GM23338 (cell line): ENCODE results near the gene CCDC93. TPM values are rescaled to one million over a fixed set of nuclear protein-coding genes. Genes with fewer than 3 reads are reported as not detected.
A peak's percentile ranks its signal among the peaks of the same experiment; 100 is the strongest.

ENCODE experiments used
- ATAC-seq: fragments of 200-7000 bp; cut with Tn5 transposase; 3 replicates; pipeline ENCODE4 v1.9.1; 2020
- DNase-seq: peaks from one replicate; pipeline ENCODE4 v3.0.0-alpha.2; 2015; ENCODE audit warnings: low spot score
- H2AFZ ChIP-seq: fragments of 200-600 bp; sonication (generic); 2 replicates; pipeline ENCODE4 v1.8.0; 2016; ENCODE audit warnings: antibody characterized with exemption, mild to moderate bottlenecking, moderate library complexity
- H3F3A ChIP-seq: fragments of 200-600 bp; sonication (generic); replicated peaks from 2 replicates; pipeline ENCODE4 v1.8.0; 2017; ENCODE audit warnings: antibody characterized with exemption, mixed run types, low read depth
- H3K27ac ChIP-seq: fragments of 200-600 bp; sonication (generic); 2 replicates; pipeline ENCODE4 v1.6.1; 2016; ENCODE audit warnings: low read depth
- H3K27me3 ChIP-seq: fragments of 200-600 bp; sonication (generic); 2 replicates; pipeline ENCODE4 v1.8.0; 2016; ENCODE audit warnings: mild to moderate bottlenecking, mixed run types, moderate library complexity; ENCODE audit not compliant: insufficient read depth
- H3K36me3 ChIP-seq: fragments of 200-600 bp; sonication (generic); 2 replicates; pipeline ENCODE4 v1.8.0; 2016; ENCODE audit warnings: mild to moderate bottlenecking; ENCODE audit not compliant: insufficient read depth
- H3K4me1 ChIP-seq: fragments of 200-600 bp; sonication (generic); 2 replicates; pipeline ENCODE4 v1.8.0; 2016; ENCODE audit warnings: mild to moderate bottlenecking, moderate library complexity; ENCODE audit not compliant: insufficient read depth
- H3K4me2 ChIP-seq: fragments of 200-600 bp; sonication (generic); 2 replicates; pipeline ENCODE4 v1.7.1; 2017; ENCODE audit warnings: mixed run types
- H3K4me3 ChIP-seq: fragments of 200-600 bp; sonication (generic); 2 replicates; pipeline ENCODE4 v1.6.1; 2016; ENCODE audit warnings: mixed run types
- H3K79me2 ChIP-seq: fragments of 200-600 bp; sonication (generic); replicated peaks from 2 replicates; pipeline ENCODE4 v1.8.0; 2017; ENCODE audit warnings: mild to moderate bottlenecking; ENCODE audit not compliant: insufficient read depth
- H3K9me2 ChIP-seq: fragments of 200-600 bp; sonication (generic); 2 replicates; pipeline ENCODE4 v1.8.0; 2017; ENCODE audit not compliant: insufficient read depth
- H4K20me1 ChIP-seq: fragments of 200-600 bp; sonication (generic); replicated peaks from 2 replicates; pipeline ENCODE4 v1.8.0; 2017; ENCODE audit warnings: mild to moderate bottlenecking; ENCODE audit not compliant: insufficient read depth
- H3K27ac Mint-ChIP-seq: 2 replicates; pipeline ENCODE4 v1.8.0; 2020; ENCODE audit warnings: inconsistent platforms, mild to moderate bottlenecking, moderate library complexity, mixed read lengths
- H3K27me3 Mint-ChIP-seq: 3 replicates; pipeline ENCODE4 v1.8.0; 2022; ENCODE audit warnings: low read depth, mild to moderate bottlenecking, moderate library complexity, mixed read lengths, inconsistent platforms; ENCODE audit not compliant: insufficient read depth, poor library complexity
- H3K36me3 Mint-ChIP-seq: 3 replicates; pipeline ENCODE4 v1.8.0; 2021; ENCODE audit warnings: low read depth, mild to moderate bottlenecking, inconsistent platforms, moderate library complexity, mixed read lengths
- H3K4me1 Mint-ChIP-seq: 3 replicates; pipeline ENCODE4 v1.8.0; 2020; ENCODE audit warnings: mild to moderate bottlenecking, inconsistent platforms, mixed read lengths
- H3K4me3 Mint-ChIP-seq: 3 replicates; pipeline ENCODE4 v1.8.0; 2021; ENCODE audit warnings: moderate library complexity, mild to moderate bottlenecking, inconsistent platforms, mixed read lengths
- H3K9me3 Mint-ChIP-seq: 3 replicates; pipeline ENCODE4 v1.8.0; 2020; ENCODE audit warnings: moderate library complexity, mild to moderate bottlenecking, inconsistent platforms, mixed read lengths
- CREB1 ChIP-seq: fragments of 250-450 bp; sonication (Bioruptor Pico); IDR thresholded peaks from 2 replicates; pipeline ENCODE4 v1.5.0; 2020; ENCODE audit warnings: low read depth, mild to moderate bottlenecking, moderate library complexity
- CTCF ChIP-seq, 2 experiments: fragments of 200-600 bp in 1 of 2; sonication (generic) in 1 of 2; conservative IDR thresholded peaks; 2 replicates each; pipeline versions ENCODE4 v1.5.1 to v1.6.1; 2016 to 2017; ENCODE audit warnings: antibody characterized with exemption in 2 of 2, low read depth in 2 of 2, mild to moderate bottlenecking in 2 of 2, moderate library complexity in 1 of 2
- ETS1 ChIP-seq: IDR thresholded peaks from 2 replicates; pipeline ENCODE4 v1.6.1; 2016; ENCODE audit warnings: antibody characterized with exemption
- EZH2 ChIP-seq: fragments of 200-600 bp; sonication (generic); IDR thresholded peaks from one replicate; pipeline ENCODE4 v1.8.0; 2017; ENCODE audit warnings: antibody characterized with exemption, mild to moderate bottlenecking, low read depth; ENCODE audit not compliant: unreplicated experiment
- EZH2phosphoT487 ChIP-seq: fragments of 200-600 bp; sonication (generic); IDR thresholded peaks from one replicate; pipeline ENCODE4 v1.8.1; 2018; ENCODE audit warnings: antibody characterized with exemption; ENCODE audit not compliant: unreplicated experiment
- JUNB ChIP-seq: IDR thresholded peaks from one replicate; pipeline ENCODE4 v1.6.1; 2016; ENCODE audit warnings: antibody characterized with exemption; ENCODE audit not compliant: unreplicated experiment
- NANOG ChIP-seq: IDR thresholded peaks from 2 replicates; pipeline ENCODE4 v1.6.1; 2016; ENCODE audit warnings: antibody characterized with exemption, borderline replicate concordance
- POLR2AphosphoS5 ChIP-seq: IDR thresholded peaks from 2 replicates; pipeline ENCODE4 v1.6.1; 2016; ENCODE audit warnings: antibody characterized with exemption, low read depth
- REST ChIP-seq: IDR thresholded peaks from one replicate; pipeline ENCODE4 v1.6.1; 2018; ENCODE audit warnings: antibody characterized with exemption; ENCODE audit not compliant: unreplicated experiment
- ZNF331 ChIP-seq: fragments of 250-450 bp; sonication (Bioruptor Pico); IDR thresholded peaks from 2 replicates; pipeline ENCODE4 v1.5.0; 2020; ENCODE audit warnings: low read depth, mild to moderate bottlenecking, moderate library complexity
- polyA plus RNA-seq: library from polyadenylated mRNA; unstranded; fragments of >200 nt; fragmentation: Nextera tagmentation; extraction: Ambion mirVana; gene quantifications from 2 replicates; pipeline ENCODE4 v1.2.1, GENCODE V29; 2016
- total RNA-seq: library from RNA; depleted of rRNA; stranded (reverse); fragments of >200 nt; shearing (Covaris generic); gene quantifications from 2 replicates; pipeline ENCODE4 v1.2.3, GENCODE V29; 2014

Gene CCDC93
- total and polyA plus RNA-seq, 2 experiments from 2014 or later = 13.1 to 16.8 TPM

- TF ChIP-seq ZNF331 = no peak
- TF ChIP-seq CREB1 (CRISPR knock-in tag) = no peak
- no peak for TF ChIP-seq CTCF (conservative IDR thresholded peaks at IDR 0.05; ENCODE audit: low read depth in 2 of 2)
- TF ChIP-seq JUNB = no peak
- no peak for TF ChIP-seq NANOG
- TF ChIP-seq POLR2AphosphoS5 = no peak
- TF ChIP-seq EZH2 = no peak
- TF ChIP-seq EZH2phosphoT487 = no peak
- no peak for TF ChIP-seq ETS1
- TF ChIP-seq REST = no peak
- no peaks in the 10 kb centered on the region for H3K9me2 ChIP-seq
- H4K20me1 ChIP-seq = peaks cover 6% of the 10 kb centered on the region; the same call in 1 of the 2 replicates
- no peaks in the 10 kb centered on the region for H3F3A ChIP-seq
- H3K79me2 ChIP-seq = no peaks in the 10 kb centered on the region
- no peaks in the 10 kb centered on the region for H3K36me3 ChIP-seq
- H3K27me3 ChIP-seq = no peaks in the 10 kb centered on the region
- no peak overlapping the region for H3K4me2 ChIP-seq
- Mint-ChIP-seq H3K27me3 (no peaks in the 10 kb centered on the region), H3K27ac (peak overlapping the region; percentile 56; the same call in 1 of the 2 replicates), H3K4me3 (no peak overlapping the region), H3K4me1 (peaks cover 11% of the 10 kb centered on the region), H3K36me3 (peaks cover 27% of the 10 kb centered on the region), H3K9me3 (no peaks in the 10 kb centered on the region)
- H3K27ac ChIP-seq = no peak overlapping the region
- peaks cover 4% of the 10 kb centered on the region; the same call in 1 of the 2 replicates for H3K4me1 ChIP-seq
- DNase-seq (no peak), ATAC-seq (no peak)
- no peak overlapping the region for H2AFZ ChIP-seq
- no peak overlapping the region for H3K4me3 ChIP-seq
These were observed 37.3 kb downstream of the CCDC93 start for GRCh38 chr2:117976581-117976980.
